ENCODE measurements around the gene SEPTIN2. TPM values are rescaled to one million over a fixed set of nuclear protein-coding genes. Genes with fewer than 3 reads are reported as not detected.

Gene SEPTIN2
- total and polyA plus RNA-seq, 10 of the 15 experiments (the other 5 are each of a cell fraction or from before 2014, with no cell fraction given) = 169 to 474 (median 269) TPM

DNA sequence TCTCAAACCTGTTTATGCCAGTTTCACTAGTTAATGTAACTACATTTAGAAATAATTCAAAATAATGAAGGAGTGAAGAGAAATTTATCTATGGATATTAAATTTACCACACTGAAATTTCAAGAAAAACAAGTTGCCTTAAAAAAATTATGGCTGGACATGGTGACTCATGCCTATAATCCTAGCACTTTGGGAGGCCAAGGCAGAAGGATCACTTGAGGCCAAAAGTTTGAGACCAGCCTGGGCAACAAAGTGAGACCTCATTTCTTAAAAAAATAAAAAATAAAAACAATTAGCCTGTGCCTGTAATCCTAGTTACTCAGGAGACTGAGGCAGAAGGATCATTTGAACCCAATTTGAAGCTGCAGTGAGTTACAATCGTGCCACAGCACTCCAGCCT lies 30.1 kb upstream of the SEPTIN2 start:
- Histone ChIP-seq H2AFZ (ENCODE audit: control insufficient read depth, low read depth, low read length) (no peak overlapping the region), H3K79me2 (ENCODE audit: control insufficient read depth, insufficient read depth, low read length) (peaks cover 72% of the 10 kb centered on the region), H3K27me3 (replicated peaks in 1 of 2; ENCODE audit: control insufficient read depth in 2 of 2, insufficient read depth in 2 of 2, low read length in 1 of 2) (no peaks in the 10 kb centered on the region), H4K20me1 (ENCODE audit: control insufficient read depth, insufficient read depth) (no peaks in the 10 kb centered on the region), H3K36me3 (ENCODE audit: control insufficient read depth in 2 of 2, insufficient read depth in 2 of 2, low read length in 1 of 2) (no peaks in the 10 kb centered on the region; a peak in 1 of 4 replicates), H3K9ac (ENCODE audit: control insufficient read depth, insufficient read depth, low read length) (no peak overlapping the region), H3K4me3 (no peak overlapping the region), H3K4me2 (ENCODE audit: control insufficient read depth, insufficient read depth) (no peak overlapping the region), H3K9me3 (replicated peaks; ENCODE audit: control insufficient read depth, insufficient read depth, low read length) (no peaks in the 10 kb centered on the region), H3K27ac (ENCODE audit: control insufficient read depth, insufficient read depth) (no peak overlapping the region), H3K4me1 (ENCODE audit: control insufficient read depth, insufficient read depth, low read length) (peaks cover 3% of the 10 kb centered on the region; the same call in 1 of the 2 replicates)
- intact Hi-C loops (cut with micrococcal nuclease; ENCODE audit: unreplicated experiment) (no loop called here), in situ Hi-C loops (cut with MboI) (no loop called here)
- RAD21 ChIA-PET (ENCODE audit: unreplicated experiment) = no interaction called here
- POLR2A ChIA-PET = no interaction called here
- WGBS (ENCODE audit: insufficient coverage, insufficient replicate concordance, low lambda C conversion rate, missing lambda C conversion rate) = 100% methylated on average over 1 of the region's 1 CpG
- ATAC-seq (no peak), FAIRE-seq (no peak), DNase-seq (ENCODE audit: low read depth, low spot score) (no peak)
- no TSS peak for BruUV-seq (replicated peaks)
- SMC1A ChIA-PET (ENCODE audit: uncharacterized antibody, unreplicated experiment) = no interaction called here
- CTCF ChIA-PET = no interaction called here
- no peak for TF ChIP-seq NFYB (IDR thresholded peaks at IDR 0.05; ENCODE audit: insufficient read depth, low read depth, low read length)
- no peak for TF ChIP-seq HCFC1 (IDR thresholded peaks at IDR 0.05; ENCODE audit: low read length)
- TF ChIP-seq GABPA (IDR thresholded peaks at IDR 0.05; ENCODE audit: low read depth) = no peak
- TF ChIP-seq HSF1 (IDR thresholded peaks at IDR 0.05; ENCODE audit: low read depth, low read length) = no peak
- TF ChIP-seq KLF5 (IDR thresholded peaks at IDR 0.05; ENCODE audit: partially characterized antibody) = no peak
- TF ChIP-seq STAT1 (conservative IDR thresholded peaks at IDR 0.05) = no peak
- TF ChIP-seq ATF2 (IDR thresholded peaks at IDR 0.05; ENCODE audit: low read length) = no peak
- TF ChIP-seq MTA3 (IDR thresholded peaks at IDR 0.05; ENCODE audit: borderline replicate concordance, low read length) = no peak
- TF ChIP-seq IKZF2 (IDR thresholded peaks at IDR 0.05) = no peak
- TF ChIP-seq SREBF1 (IDR thresholded peaks at IDR 0.05; ENCODE audit: low read length) = no peak
- no peak for TF ChIP-seq FOS (IDR thresholded peaks at IDR 0.05; ENCODE audit: borderline replicate concordance, extremely low read depth, insufficient read length)
- no peak for TF ChIP-seq SUPT20H (IDR thresholded peaks at IDR 0.05; ENCODE audit: borderline replicate concordance, control insufficient read depth, low read depth, low read length)
- TF ChIP-seq ZSCAN29 (IDR thresholded peaks at IDR 0.05) = no peak
- no peak for TF ChIP-seq REST (IDR thresholded peaks at IDR 0.05; ENCODE audit: low read depth, low read length)
- TF ChIP-seq PAX8 (IDR thresholded peaks at IDR 0.05) = no peak
- TF ChIP-seq MYB (IDR thresholded peaks at IDR 0.05; ENCODE audit: borderline replicate concordance, low read depth, low read length) = no peak
- no peak for TF ChIP-seq USF2 (IDR thresholded peaks at IDR 0.05; ENCODE audit: borderline replicate concordance, low read depth, low read length)
- TF ChIP-seq ZNF207 (IDR thresholded peaks at IDR 0.05; ENCODE audit: borderline replicate concordance) = no peak

Measured in GM12878 (cell line).